ENCODE results near the gene MYO1B. TPM values are rescaled to one million over a fixed set of nuclear protein-coding genes. Genes with fewer than 3 reads are reported as not detected.
A peak's percentile ranks its signal among the peaks of the same experiment; 100 is the strongest.

Gene MYO1B
- total RNA-seq, 1 experiment from 2014 or later = 37.8 TPM

DNA sequence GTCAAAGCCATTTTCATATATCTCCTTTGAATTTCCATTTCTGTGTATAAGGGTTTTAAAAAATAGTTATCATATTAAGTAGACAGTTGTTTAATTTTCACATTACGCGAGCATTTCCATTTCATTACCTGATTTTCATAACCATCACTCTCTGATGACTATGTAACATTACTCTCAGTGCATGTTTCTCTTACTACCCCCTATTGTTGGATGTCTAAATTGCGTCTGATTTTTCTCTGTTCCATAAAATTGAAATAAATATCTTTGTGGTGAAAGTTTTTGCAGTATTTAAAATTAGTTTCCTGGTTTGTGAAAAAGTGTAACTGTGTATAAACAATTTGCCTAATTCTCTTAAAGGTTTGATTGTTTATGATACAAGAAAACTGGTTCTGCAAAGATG is 123.8 kb downstream of the MYO1B start:
- TF ChIP-seq, protein P1, sequence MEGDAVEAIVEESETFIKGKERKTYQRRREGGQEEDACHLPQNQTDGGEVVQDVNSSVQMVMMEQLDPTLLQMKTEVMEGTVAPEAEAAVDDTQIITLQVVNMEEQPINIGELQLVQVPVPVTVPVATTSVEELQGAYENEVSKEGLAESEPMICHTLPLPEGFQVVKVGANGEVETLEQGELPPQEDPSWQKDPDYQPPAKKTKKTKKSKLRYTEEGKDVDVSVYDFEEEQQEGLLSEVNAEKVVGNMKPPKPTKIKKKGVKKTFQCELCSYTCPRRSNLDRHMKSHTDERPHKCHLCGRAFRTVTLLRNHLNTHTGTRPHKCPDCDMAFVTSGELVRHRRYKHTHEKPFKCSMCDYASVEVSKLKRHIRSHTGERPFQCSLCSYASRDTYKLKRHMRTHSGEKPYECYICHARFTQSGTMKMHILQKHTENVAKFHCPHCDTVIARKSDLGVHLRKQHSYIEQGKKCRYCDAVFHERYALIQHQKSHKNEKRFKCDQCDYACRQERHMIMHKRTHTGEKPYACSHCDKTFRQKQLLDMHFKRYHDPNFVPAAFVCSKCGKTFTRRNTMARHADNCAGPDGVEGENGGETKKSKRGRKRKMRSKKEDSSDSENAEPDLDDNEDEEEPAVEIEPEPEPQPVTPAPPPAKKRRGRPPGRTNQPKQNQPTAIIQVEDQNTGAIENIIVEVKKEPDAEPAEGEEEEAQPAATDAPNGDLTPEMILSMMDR (conservative IDR thresholded peaks at IDR 0.05; ENCODE audit: low read depth, low read length) = peak; percentile 53; the same call in 1 of the 2 replicates
- TF ChIP-seq EZH2 (IDR thresholded peaks at IDR 0.05; ENCODE audit: borderline replicate concordance, low read depth, low read length, poor library complexity, severe bottlenecking) = no peak

DNA sequence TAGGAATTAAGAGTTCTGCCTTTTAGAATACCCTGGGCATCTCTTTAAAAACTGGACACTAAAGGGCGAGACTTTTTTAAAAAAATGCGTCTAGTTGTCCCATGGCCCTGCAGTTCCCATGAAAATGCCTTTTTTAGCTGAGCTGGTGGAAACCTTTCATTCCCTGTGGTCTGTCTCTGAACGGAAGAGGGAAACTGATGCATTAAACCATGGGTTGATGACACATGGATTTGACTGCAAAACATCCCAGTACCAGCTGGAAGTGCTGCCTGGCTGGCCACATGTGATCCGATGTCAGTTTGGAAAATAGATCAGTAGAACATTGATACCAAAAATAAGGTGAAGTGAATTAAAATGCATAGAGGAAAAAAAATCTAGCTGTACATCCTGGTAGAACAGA is 129.2 kb downstream of the MYO1B start:
- ChIA-PET CTCF (no interaction called here), POLR2A (ENCODE audit: low non-redundant PET) (no interaction called here)
- Histone ChIP-seq H3K4me3 (ENCODE audit: low read depth, low read length, poor library complexity, severe bottlenecking) (no peak overlapping the region), H3K4me1 (ENCODE audit: insufficient read depth, low read length, poor library complexity, severe bottlenecking) (peaks cover 26% of the 10 kb centered on the region), H3K36me3 (ENCODE audit: insufficient read depth, low read length, poor library complexity, severe bottlenecking) (no peaks in the 10 kb centered on the region), H3K9me3 (ENCODE audit: low read depth, low read length, poor library complexity, severe bottlenecking) (no peaks in the 10 kb centered on the region), H3K27ac (ENCODE audit: low read depth, low read length, poor library complexity, severe bottlenecking) (no peak overlapping the region), H3K27me3 (replicated peaks; ENCODE audit: insufficient read depth, low read depth, low read length, poor library complexity) (no peaks in the 10 kb centered on the region)
- no TSS peak for BruUV-seq (replicated peaks)
- DNase-seq (ENCODE audit: low spot score) = no peak
- no peak for TF ChIP-seq EZH2 (IDR thresholded peaks at IDR 0.05; ENCODE audit: borderline replicate concordance, low read depth, low read length, poor library complexity, severe bottlenecking)
- TF ChIP-seq, protein P1 (conservative IDR thresholded peaks at IDR 0.05; ENCODE audit: low read depth, low read length) = no peak
- intact Hi-C loops (cut with micrococcal nuclease; ENCODE audit: unreplicated experiment) = no loop called here

More for the DNA sequence above, 123.8 kb downstream of the MYO1B start:
- no peaks in the 10 kb centered on the region for H3K36me3 ChIP-seq (ENCODE audit: insufficient read depth, low read length, poor library complexity, severe bottlenecking)
- H3K4me3 ChIP-seq (ENCODE audit: low read depth, low read length, poor library complexity, severe bottlenecking) = no peak overlapping the region
- intact Hi-C loops (cut with micrococcal nuclease; ENCODE audit: unreplicated experiment) = no loop called here
- H3K27me3 ChIP-seq (replicated peaks; ENCODE audit: insufficient read depth, low read depth, low read length, poor library complexity) = no peaks in the 10 kb centered on the region
- no peaks in the 10 kb centered on the region for H3K9me3 ChIP-seq (ENCODE audit: low read depth, low read length, poor library complexity, severe bottlenecking)
- ChIA-PET POLR2A (ENCODE audit: low non-redundant PET) (no interaction called here), CTCF (no interaction called here)
- no peaks in the 10 kb centered on the region for H3K4me1 ChIP-seq (ENCODE audit: insufficient read depth, low read length, poor library complexity, severe bottlenecking)
- peak; percentile 26 for DNase-seq (ENCODE audit: low spot score)
- no TSS peak for BruUV-seq (replicated peaks)
- no peak overlapping the region for H3K27ac ChIP-seq (ENCODE audit: low read depth, low read length, poor library complexity, severe bottlenecking)

DNA sequence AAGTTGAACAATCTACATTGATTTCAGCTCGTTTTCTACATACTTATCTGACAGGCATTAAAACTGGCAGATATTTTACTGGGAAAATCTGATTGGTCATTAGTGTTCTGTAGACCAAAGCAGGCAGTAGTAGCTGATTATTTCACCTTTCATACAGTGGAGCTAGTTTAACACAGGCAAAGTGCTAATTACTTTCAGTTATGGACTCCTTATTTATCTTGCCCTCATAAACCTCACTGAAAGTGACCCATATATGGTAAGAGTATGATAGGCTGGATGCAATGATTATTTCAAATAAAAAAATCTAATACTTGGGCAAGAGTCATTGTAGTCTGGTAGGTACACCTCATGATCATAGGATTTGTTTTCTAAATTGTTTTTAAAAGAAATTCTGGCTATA is 129.7 kb downstream of the MYO1B start:
- no peaks in the 10 kb centered on the region for H3K27me3 ChIP-seq (replicated peaks; ENCODE audit: insufficient read depth, low read depth, low read length, poor library complexity)
- H3K9me3 ChIP-seq (ENCODE audit: low read depth, low read length, poor library complexity, severe bottlenecking) = no peaks in the 10 kb centered on the region
- TF ChIP-seq EZH2 (IDR thresholded peaks at IDR 0.05; ENCODE audit: borderline replicate concordance, low read depth, low read length, poor library complexity, severe bottlenecking) = no peak
- TF ChIP-seq, protein P1 (conservative IDR thresholded peaks at IDR 0.05; ENCODE audit: low read depth, low read length) = no peak
- no peak overlapping the region for H3K27ac ChIP-seq (ENCODE audit: low read depth, low read length, poor library complexity, severe bottlenecking)
- ChIA-PET POLR2A (ENCODE audit: low non-redundant PET) (no interaction called here), CTCF (no interaction called here)
- BruUV-seq (replicated peaks) = no TSS peak
- no peak for DNase-seq (ENCODE audit: low spot score)
- no peak overlapping the region for H3K4me3 ChIP-seq (ENCODE audit: low read depth, low read length, poor library complexity, severe bottlenecking)
- peaks cover 32% of the 10 kb centered on the region for H3K4me1 ChIP-seq (ENCODE audit: insufficient read depth, low read length, poor library complexity, severe bottlenecking)
- no peaks in the 10 kb centered on the region for H3K36me3 ChIP-seq (ENCODE audit: insufficient read depth, low read length, poor library complexity, severe bottlenecking)
- intact Hi-C loops (cut with micrococcal nuclease; ENCODE audit: unreplicated experiment) = no loop called here

Data from A673 (cell line).